SK-N-SH treated with all-trans-retinoic acid at 6 μM for 48 hours (cell line): Measurements from ENCODE around the gene PER2.

Source experiments
- ATAC-seq: fragments of 200-7000 bp; cut with Tn5 transposase; 3 replicates; pipeline ENCODE4 v1.9.1; 2020; ENCODE audit warnings: mild to moderate bottlenecking, moderate library complexity
- BACH2 ChIP-seq: fragments of 250-450 bp; sonication (Bioruptor Pico); IDR thresholded peaks from 2 replicates; pipeline ENCODE4 v1.9.0; 2021; ENCODE audit warnings: mild to moderate bottlenecking, borderline replicate concordance
- CSDC2 ChIP-seq: fragments of 250-450 bp; sonication (Bioruptor Pico); IDR thresholded peaks from 2 replicates; pipeline ENCODE4 v1.5.0; 2020; ENCODE audit warnings: mild to moderate bottlenecking, moderate library complexity
- ESRRG ChIP-seq: fragments of 250-450 bp; sonication (Bioruptor Pico); IDR thresholded peaks from 2 replicates; pipeline ENCODE4 v1.6.1; 2021; ENCODE audit warnings: mild to moderate bottlenecking
- GLIS3 ChIP-seq: fragments of 250-450 bp; sonication (Bioruptor Pico); IDR thresholded peaks from 2 replicates; pipeline ENCODE4 v1.5.0; 2020; ENCODE audit warnings: mild to moderate bottlenecking, moderate library complexity
- ISL1 ChIP-seq: fragments of 250-450 bp; sonication (Bioruptor Pico); IDR thresholded peaks from 2 replicates; pipeline ENCODE4 v2.1.2; 2022; ENCODE audit warnings: mild to moderate bottlenecking, moderate library complexity
- OSR1 ChIP-seq: fragments of 250-450 bp; sonication (Bioruptor Pico); IDR thresholded peaks from 2 replicates; pipeline ENCODE4 v1.8.0; 2022; ENCODE audit warnings: moderate library complexity, mild to moderate bottlenecking, inconsistent platforms
- PATZ1 ChIP-seq: fragments of 250-450 bp; sonication (Bioruptor Pico); IDR thresholded peaks from 2 replicates; pipeline ENCODE4 v1.8.0; 2020; ENCODE audit warnings: mild to moderate bottlenecking, moderate library complexity, borderline replicate concordance
- POU6F1 ChIP-seq: fragments of 250-450 bp; sonication (Bioruptor Pico); IDR thresholded peaks from 2 replicates; pipeline ENCODE4 v1.8.0; 2021; ENCODE audit warnings: low read depth, mild to moderate bottlenecking, moderate library complexity, borderline replicate concordance
- PPARA ChIP-seq: fragments of 250-450 bp; sonication (Bioruptor Pico); IDR thresholded peaks from 2 replicates; pipeline ENCODE4 v1.5.0; 2020; ENCODE audit warnings: mild to moderate bottlenecking, borderline replicate concordance
- RARB ChIP-seq: fragments of 250-450 bp; sonication (Bioruptor Pico); IDR thresholded peaks from 2 replicates; pipeline ENCODE4 v1.8.0; 2021; ENCODE audit warnings: mild to moderate bottlenecking, moderate library complexity
- SNAI2 ChIP-seq: fragments of 250-450 bp; sonication (Bioruptor Pico); IDR thresholded peaks from 2 replicates; pipeline ENCODE4 v1.5.0; 2020; ENCODE audit warnings: mild to moderate bottlenecking, moderate library complexity
- TCF4 ChIP-seq: fragments of 250-450 bp; sonication (Bioruptor Pico); IDR thresholded peaks from 2 replicates; pipeline ENCODE4 v1.8.0; 2021; ENCODE audit warnings: mild to moderate bottlenecking, moderate library complexity, borderline replicate concordance
- ZC3H10 ChIP-seq: fragments of 250-450 bp; sonication (Bioruptor Pico); IDR thresholded peaks from 2 replicates; pipeline ENCODE4 v1.5.1; 2021; ENCODE audit warnings: mild to moderate bottlenecking, moderate library complexity
- ZNF565 ChIP-seq: fragments of 450-650 bp; formaldehyde crosslinking; conservative IDR thresholded peaks from 2 replicates; pipeline ENCODE4 v1.5.0; 2020; ENCODE audit warnings: low read depth, mild to moderate bottlenecking, moderate library complexity
- ZNF70 ChIP-seq: fragments of 450-650 bp; formaldehyde crosslinking; IDR thresholded peaks from 2 replicates; pipeline ENCODE4 v1.5.0; 2020; ENCODE audit warnings: mild to moderate bottlenecking, moderate library complexity
- TF ChIP-seq, protein P1 (sequence below): fragments of 250-450 bp; sonication (Bioruptor Pico); IDR thresholded peaks from 2 replicates; pipeline ENCODE4 v1.5.0; 2020; ENCODE audit warnings: mild to moderate bottlenecking, moderate library complexity
- TF ChIP-seq, protein P2 (sequence below): fragments of 250-450 bp; sonication (Bioruptor Pico); IDR thresholded peaks from 2 replicates; pipeline ENCODE4 v1.5.1; 2020; ENCODE audit warnings: low read depth, mild to moderate bottlenecking, moderate library complexity
- TF ChIP-seq, protein P3 (sequence below): fragments of 250-450 bp; sonication (Bioruptor Pico); IDR thresholded peaks from 2 replicates; pipeline ENCODE4 v1.5.1; 2021; ENCODE audit warnings: mild to moderate bottlenecking, moderate library complexity

PER2 gene

GRCh38 chr2:238267884-238268680 is 20.3 kb downstream of the PER2 start:
- TF ChIP-seq ZNF70 (CRISPR knock-in tag) = no peak
- no peak for TF ChIP-seq OSR1
- TF ChIP-seq CSDC2 = no peak
- no peak for TF ChIP-seq SNAI2 (CRISPR knock-in tag)
- TF ChIP-seq, protein P1, sequence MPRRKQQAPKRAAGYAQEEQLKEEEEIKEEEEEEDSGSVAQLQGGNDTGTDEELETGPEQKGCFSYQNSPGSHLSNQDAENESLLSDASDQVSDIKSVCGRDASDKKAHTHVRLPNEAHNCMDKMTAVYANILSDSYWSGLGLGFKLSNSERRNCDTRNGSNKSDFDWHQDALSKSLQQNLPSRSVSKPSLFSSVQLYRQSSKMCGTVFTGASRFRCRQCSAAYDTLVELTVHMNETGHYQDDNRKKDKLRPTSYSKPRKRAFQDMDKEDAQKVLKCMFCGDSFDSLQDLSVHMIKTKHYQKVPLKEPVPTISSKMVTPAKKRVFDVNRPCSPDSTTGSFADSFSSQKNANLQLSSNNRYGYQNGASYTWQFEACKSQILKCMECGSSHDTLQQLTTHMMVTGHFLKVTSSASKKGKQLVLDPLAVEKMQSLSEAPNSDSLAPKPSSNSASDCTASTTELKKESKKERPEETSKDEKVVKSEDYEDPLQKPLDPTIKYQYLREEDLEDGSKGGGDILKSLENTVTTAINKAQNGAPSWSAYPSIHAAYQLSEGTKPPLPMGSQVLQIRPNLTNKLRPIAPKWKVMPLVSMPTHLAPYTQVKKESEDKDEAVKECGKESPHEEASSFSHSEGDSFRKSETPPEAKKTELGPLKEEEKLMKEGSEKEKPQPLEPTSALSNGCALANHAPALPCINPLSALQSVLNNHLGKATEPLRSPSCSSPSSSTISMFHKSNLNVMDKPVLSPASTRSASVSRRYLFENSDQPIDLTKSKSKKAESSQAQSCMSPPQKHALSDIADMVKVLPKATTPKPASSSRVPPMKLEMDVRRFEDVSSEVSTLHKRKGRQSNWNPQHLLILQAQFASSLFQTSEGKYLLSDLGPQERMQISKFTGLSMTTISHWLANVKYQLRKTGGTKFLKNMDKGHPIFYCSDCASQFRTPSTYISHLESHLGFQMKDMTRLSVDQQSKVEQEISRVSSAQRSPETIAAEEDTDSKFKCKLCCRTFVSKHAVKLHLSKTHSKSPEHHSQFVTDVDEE (CRISPR knock-in tag) = no peak
- TF ChIP-seq ESRRG = no peak
- TF ChIP-seq BACH2 = no peak
- TF ChIP-seq TCF4 (CRISPR knock-in tag) = no peak
- no peak for TF ChIP-seq ISL1 (CRISPR knock-in tag)
- no peak for TF ChIP-seq PATZ1 (CRISPR knock-in tag)
- TF ChIP-seq GLIS3 (CRISPR knock-in tag) = no peak
- ATAC-seq = no peak

DNA sequence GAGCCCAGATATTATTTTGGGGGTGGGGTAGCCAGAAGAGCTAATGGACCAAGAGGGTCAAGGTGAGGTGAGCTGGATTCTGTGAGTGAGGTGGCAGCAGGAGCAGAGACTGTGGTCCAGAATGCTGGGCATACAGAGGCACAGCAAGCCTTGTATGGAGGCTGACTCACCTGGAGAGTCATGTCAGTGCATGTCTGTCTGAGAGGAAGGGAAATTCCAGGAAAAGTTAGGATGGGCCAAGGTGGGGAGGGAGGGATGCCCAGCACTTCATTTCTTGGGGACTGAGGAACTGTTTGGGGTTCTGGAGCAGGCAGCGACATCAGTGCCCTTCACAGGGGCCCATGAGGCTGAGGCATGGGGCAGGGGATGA is 21.1 kb downstream of the PER2 start:
- TF ChIP-seq, protein P2, sequence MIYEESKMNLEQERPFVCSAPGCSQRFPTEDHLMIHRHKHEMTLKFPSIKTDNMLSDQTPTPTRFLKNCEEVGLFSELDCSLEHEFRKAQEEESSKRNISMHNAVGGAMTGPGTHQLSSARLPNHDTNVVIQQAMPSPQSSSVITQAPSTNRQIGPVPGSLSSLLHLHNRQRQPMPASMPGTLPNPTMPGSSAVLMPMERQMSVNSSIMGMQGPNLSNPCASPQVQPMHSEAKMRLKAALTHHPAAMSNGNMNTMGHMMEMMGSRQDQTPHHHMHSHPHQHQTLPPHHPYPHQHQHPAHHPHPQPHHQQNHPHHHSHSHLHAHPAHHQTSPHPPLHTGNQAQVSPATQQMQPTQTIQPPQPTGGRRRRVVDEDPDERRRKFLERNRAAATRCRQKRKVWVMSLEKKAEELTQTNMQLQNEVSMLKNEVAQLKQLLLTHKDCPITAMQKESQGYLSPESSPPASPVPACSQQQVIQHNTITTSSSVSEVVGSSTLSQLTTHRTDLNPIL (CRISPR knock-in tag) = no peak
- TF ChIP-seq BACH2 = no peak
- TF ChIP-seq, protein P3, sequence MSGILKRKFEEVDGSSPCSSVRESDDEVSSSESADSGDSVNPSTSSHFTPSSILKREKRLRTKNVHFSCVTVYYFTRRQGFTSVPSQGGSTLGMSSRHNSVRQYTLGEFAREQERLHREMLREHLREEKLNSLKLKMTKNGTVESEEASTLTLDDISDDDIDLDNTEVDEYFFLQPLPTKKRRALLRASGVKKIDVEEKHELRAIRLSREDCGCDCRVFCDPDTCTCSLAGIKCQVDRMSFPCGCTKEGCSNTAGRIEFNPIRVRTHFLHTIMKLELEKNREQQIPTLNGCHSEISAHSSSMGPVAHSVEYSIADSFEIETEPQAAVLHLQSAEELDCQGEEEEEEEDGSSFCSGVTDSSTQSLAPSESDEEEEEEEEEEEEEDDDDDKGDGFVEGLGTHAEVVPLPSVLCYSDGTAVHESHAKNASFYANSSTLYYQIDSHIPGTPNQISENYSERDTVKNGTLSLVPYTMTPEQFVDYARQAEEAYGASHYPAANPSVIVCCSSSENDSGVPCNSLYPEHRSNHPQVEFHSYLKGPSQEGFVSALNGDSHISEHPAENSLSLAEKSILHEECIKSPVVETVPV (CRISPR knock-in tag) = no peak
- TF ChIP-seq RARB (CRISPR knock-in tag) = no peak
- TF ChIP-seq, protein P1 (CRISPR knock-in tag) = no peak
- TF ChIP-seq PPARA (CRISPR knock-in tag) = no peak
- TF ChIP-seq ISL1 (CRISPR knock-in tag) = no peak
- TF ChIP-seq OSR1 = no peak
- TF ChIP-seq ZNF70 (CRISPR knock-in tag) = no peak
- TF ChIP-seq GLIS3 (CRISPR knock-in tag) = no peak
- TF ChIP-seq ZC3H10 = no peak
- no peak for TF ChIP-seq SNAI2 (CRISPR knock-in tag)
- no peak for TF ChIP-seq ZNF565
- TF ChIP-seq POU6F1 (CRISPR knock-in tag) = no peak
- no peak for ATAC-seq
